Measurements from ENCODE around the gene MIA2.
"Not testable (repeated sequence)": the region's sequence is repeated elsewhere in the genome, so short reads cannot be mapped to it uniquely, and the experiment has no call there.

The MIA2 gene

GRCh38 chr14:39233680-39234326, at the start of gene MIA2:
Gene MIA2, plus strand, starts transcription at chr14:39233915. Its CDS starts 200 bp downstream, at chr14:39234115.
- Histone ChIP-seq H3K9ac (peak within 1 kb of the TSS; percentile 40 to 73 (median 64); a peak in 19 of 22 replicates), H3K4me1 (peaks cover 20 to 39% (median 30%) of the 10 kb centered on the region in 10 experiments), H3K36me3 (no peaks in the 10 kb centered on the region), H3K9me3 (replicated peaks in 1 of 11) (no peaks in the 10 kb centered on the region), H3K27me3 (no peaks in the 10 kb centered on the region), H3K4me2 (peak within 1 kb of the TSS; percentile 51 to 87 (median 74)), H3K27ac (peak within 1 kb of the TSS in 10 of 11 experiments; percentile 53 to 87 (median 82); a peak in 21 of 22 replicates), H3K4me3 (peak within 1 kb of the TSS in 4 of 10 experiments; percentile 8 to 43 (median 32); a peak in 3 of 20 replicates), H4K20me1 (no peaks in the 10 kb centered on the region)
- TF ChIP-seq Cebpa-rat (IDR thresholded peaks at IDR 0.05) = no peak

- peaks cover 16 to 68% (median 55%) of the 10 kb centered on the region in 11 experiments; a peak in 21 of 22 replicates for H4K20me1 ChIP-seq
- no peak overlapping the region for H3K4me2 ChIP-seq
- H3K9ac ChIP-seq = no peak overlapping the region
- peaks cover 0 to 37% (median 15%) of the 10 kb centered on the region in 10 experiments; a peak in 16 of 20 replicates for H3K4me1 ChIP-seq
- no peak overlapping the region for H3K4me3 ChIP-seq
- no peak for TF ChIP-seq Cebpa-rat (IDR thresholded peaks at IDR 0.05)
- no peaks in the 10 kb centered on the region for H3K27me3 ChIP-seq
- H3K9me3 ChIP-seq (replicated peaks in 1 of 11) = no peaks in the 10 kb centered on the region
- peaks cover 53 to 79% (median 61%) of the 10 kb centered on the region in 11 experiments for H3K36me3 ChIP-seq
- no peak overlapping the region for H3K27ac ChIP-seq
Observed at GRCh38 chr14:39184628-39185255, 49.0 kb upstream of the MIA2 start.

- no peak overlapping the region for H3K4me3 ChIP-seq
- H3K9me3 ChIP-seq (replicated peaks in 1 of 11) = no peaks in the 10 kb centered on the region
- no peak overlapping the region for H3K27ac ChIP-seq
- peaks cover 46 to 72% (median 54%) of the 10 kb centered on the region in 11 experiments for H3K36me3 ChIP-seq
- H3K4me2 ChIP-seq = no peak overlapping the region
- TF ChIP-seq Cebpa-rat (IDR thresholded peaks at IDR 0.05) = no peak
- no peaks in the 10 kb centered on the region for H3K27me3 ChIP-seq
- H3K9ac ChIP-seq = no peak overlapping the region
- H4K20me1 ChIP-seq = peaks cover 16 to 62% (median 49%) of the 10 kb centered on the region in 11 experiments; a peak in 21 of 22 replicates
- H3K4me1 ChIP-seq = peaks cover 0 to 33% (median 11%) of the 10 kb centered on the region in 10 experiments; a peak in 15 of 20 replicates
Observed at GRCh38 chr14:39185256-39186049, 48.3 kb upstream of the MIA2 start.

GRCh38 chr14:39186941-39187525, 46.7 kb upstream of the MIA2 start:
- H3K36me3 ChIP-seq = peaks cover 31 to 61% (median 40%) of the 10 kb centered on the region in 11 experiments
- H3K27ac ChIP-seq = no peak overlapping the region
- H3K4me2 ChIP-seq = no peak overlapping the region
- no peak overlapping the region for H3K4me3 ChIP-seq
- peaks cover 13 to 46% (median 33%) of the 10 kb centered on the region in 11 experiments; a peak in 20 of 22 replicates for H4K20me1 ChIP-seq
- TF ChIP-seq Cebpa-rat (IDR thresholded peaks at IDR 0.05) = no peak
- peaks cover 0 to 17% (median 0%) of the 10 kb centered on the region in 10 experiments; a peak in 6 of 20 replicates for H3K4me1 ChIP-seq
- no peak overlapping the region for H3K9ac ChIP-seq
- no peaks in the 10 kb centered on the region for H3K27me3 ChIP-seq
- no peaks in the 10 kb centered on the region for H3K9me3 ChIP-seq (replicated peaks in 1 of 11)

GRCh38 chr14:39203659-39204606, 29.8 kb upstream of the MIA2 start:
- Histone ChIP-seq H3K27ac (no peak overlapping the region), H3K4me2 (no peak overlapping the region), H3K9ac (no peak overlapping the region), H3K4me1 (no peaks in the 10 kb centered on the region), H3K4me3 (no peak overlapping the region), H4K20me1 (no peaks in the 10 kb centered on the region), H3K36me3 (no peaks in the 10 kb centered on the region), H3K9me3 (replicated peaks in 1 of 11) (peaks cover 0 to 7% (median 0%) of the 10 kb centered on the region in 11 experiments; a peak in 1 of 22 replicates), H3K27me3 (no peaks in the 10 kb centered on the region)
- no peak for TF ChIP-seq Cebpa-rat (IDR thresholded peaks at IDR 0.05)

GRCh38 chr14:39207430-39207829, 26.3 kb upstream of the MIA2 start:
- H3K4me3 ChIP-seq; H3K27me3 ChIP-seq; H3K4me1 ChIP-seq; H3K36me3 ChIP-seq; H3K9ac ChIP-seq; H3K9me3 ChIP-seq (replicated peaks in 1 of 11); H3K4me2 ChIP-seq; H4K20me1 ChIP-seq; H3K27ac ChIP-seq: not testable (repeated sequence)

- Histone ChIP-seq H3K27ac (no peak overlapping the region), H3K27me3 (no peaks in the 10 kb centered on the region), H3K9me3 (replicated peaks in 1 of 11) (no peaks in the 10 kb centered on the region), H3K4me3 (no peak overlapping the region), H4K20me1 (no peaks in the 10 kb centered on the region), H3K9ac (no peak overlapping the region), H3K4me2 (no peak overlapping the region), H3K36me3 (no peaks in the 10 kb centered on the region), H3K4me1 (no peaks in the 10 kb centered on the region)
- no peak for TF ChIP-seq Cebpa-rat (IDR thresholded peaks at IDR 0.05)
Observed at GRCh38 chr14:39211109-39211741, 22.5 kb upstream of the MIA2 start.

GRCh38 chr14:39212034-39212433, 21.7 kb upstream of the MIA2 start:
- Histone ChIP-seq H3K4me3 (no peak overlapping the region), H3K36me3 (no peaks in the 10 kb centered on the region), H3K9me3 (replicated peaks in 1 of 11) (no peaks in the 10 kb centered on the region), H4K20me1 (no peaks in the 10 kb centered on the region), H3K9ac (no peak overlapping the region), H3K27me3 (no peaks in the 10 kb centered on the region), H3K4me2 (no peak overlapping the region), H3K4me1 (0 out of 20 replicates have a peak, but pooled peaks cover 0 to under 1% (median 0%) of the 10 kb centered on the region in 10 experiments), H3K27ac (no peak overlapping the region)
- TF ChIP-seq Cebpa-rat (IDR thresholded peaks at IDR 0.05) = no peak
